ENCODE results near the gene DDX49. TPM values are rescaled to one million over a fixed set of nuclear protein-coding genes. Genes with fewer than 3 reads are reported as not detected.
A peak's percentile ranks its signal among the peaks of the same experiment; 100 is the strongest.

The DDX49 gene
- polyA plus RNA-seq, 4 donors: 32.5 to 51.4 (median 48.6) TPM

DNA sequence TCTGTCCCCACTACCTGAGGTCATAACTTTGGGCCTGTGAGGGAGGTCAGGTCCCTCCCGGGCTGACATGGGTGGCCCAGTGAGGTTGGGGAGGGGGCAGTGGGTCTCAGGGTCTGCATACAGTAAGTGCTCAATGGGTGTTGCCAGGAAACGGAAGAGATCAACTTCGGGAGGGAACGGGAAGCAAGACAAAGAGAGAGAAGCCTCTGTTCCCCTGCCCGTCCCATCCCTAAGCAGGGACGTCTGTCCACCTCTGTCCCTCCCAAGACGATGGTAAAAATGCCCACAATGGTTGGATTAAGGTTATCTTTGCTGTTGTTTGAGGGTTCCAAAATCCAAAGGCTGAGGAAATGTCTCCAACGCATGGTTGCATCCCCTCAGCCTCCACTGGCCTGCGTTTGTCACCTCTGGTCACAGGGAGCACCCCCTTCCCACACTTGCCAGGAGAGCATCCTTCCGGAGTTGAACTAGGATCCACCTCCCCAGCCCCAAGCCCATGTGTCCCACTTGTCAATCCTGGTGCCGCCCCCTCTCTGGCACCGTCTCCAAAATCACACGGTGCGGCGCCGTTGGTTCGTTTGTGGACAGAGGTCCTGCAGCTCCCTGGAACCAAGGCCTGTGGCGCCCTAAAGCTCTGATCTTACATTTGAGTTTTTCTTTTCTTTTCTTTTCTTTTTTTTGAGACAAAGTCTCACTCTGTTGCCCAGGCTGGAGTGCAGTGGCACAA, 22.3 kb downstream of the DDX49 start:
- Histone ChIP-seq H3K27ac (ENCODE audit: low read depth in 1 of 3, low read length in 2 of 3) (no peak overlapping the region), H3K4me3 (ENCODE audit: low read depth in 1 of 3, low read length in 3 of 3) (no peak overlapping the region), H3K4me1 (ENCODE audit: control insufficient read depth in 3 of 3, insufficient read depth in 2 of 3, low read depth in 1 of 3, low read length in 2 of 3) (peaks cover 0 to 23% (median 3%) of the 10 kb centered on the region in 3 donors), H3K36me3 (ENCODE audit: control insufficient read depth in 3 of 3, insufficient read depth in 2 of 3, low read depth in 1 of 3, low read length in 3 of 3) (no peaks in the 10 kb centered on the region), H3K27me3 (ENCODE audit: control insufficient read depth in 3 of 3, insufficient read depth in 3 of 3, low read length in 3 of 3) (peaks cover 0 to 20% (median 0%) of the 10 kb centered on the region in 3 donors), H3K9me3 (ENCODE audit: control insufficient read depth in 2 of 2, insufficient read depth in 1 of 2, low read depth in 1 of 2, low read length in 1 of 2) (no peaks in the 10 kb centered on the region)
- 59 to 64% (median 60%) methylated on average over 18 of the region's 18 CpGs for WGBS, 3 donors
- DNase-seq (peak in 1 of 2 donors; percentile 20), FAIRE-seq (no peak)

DNA sequence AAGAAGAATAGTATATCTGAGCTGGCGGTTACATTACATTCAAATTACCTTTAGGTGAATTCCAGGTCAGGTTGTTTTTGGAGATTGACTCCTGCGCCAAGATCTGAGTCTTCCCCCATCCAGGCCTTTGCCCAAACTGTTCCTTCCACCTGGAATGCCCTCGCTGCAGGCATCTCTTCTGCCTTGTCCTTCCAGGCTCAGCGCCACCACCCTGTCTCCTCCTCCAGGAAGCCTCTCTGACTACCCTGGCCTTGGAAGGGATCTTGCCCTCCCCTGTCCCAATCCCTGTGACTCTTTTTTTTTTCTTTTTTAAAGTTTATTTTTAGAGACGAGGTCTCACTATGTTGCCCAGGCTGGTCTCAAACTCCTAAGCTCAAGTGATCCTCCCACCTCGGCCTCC, 23.2 kb downstream of the DDX49 start:
- Histone ChIP-seq H3K4me1 (ENCODE audit: control insufficient read depth in 3 of 3, insufficient read depth in 2 of 3, low read depth in 1 of 3, low read length in 2 of 3) (peaks cover 0 to 23% (median 3%) of the 10 kb centered on the region in 3 donors), H3K9me3 (ENCODE audit: control insufficient read depth in 2 of 2, insufficient read depth in 1 of 2, low read depth in 1 of 2, low read length in 1 of 2) (no peaks in the 10 kb centered on the region), H3K27me3 (ENCODE audit: control insufficient read depth in 3 of 3, insufficient read depth in 3 of 3, low read length in 3 of 3) (peaks cover 0 to 20% (median 0%) of the 10 kb centered on the region in 3 donors), H3K27ac (ENCODE audit: low read depth in 1 of 3, low read length in 2 of 3) (no peak overlapping the region), H3K4me3 (ENCODE audit: low read depth in 1 of 3, low read length in 3 of 3) (no peak overlapping the region), H3K36me3 (ENCODE audit: control insufficient read depth in 3 of 3, insufficient read depth in 2 of 3, low read depth in 1 of 3, low read length in 3 of 3) (no peaks in the 10 kb centered on the region)
- WGBS, 3 donors: 68 to 83% (median 80%) methylated on average over 6 of the region's 6 CpGs
- FAIRE-seq: no peak
- DNase-seq: no peak

DNA sequence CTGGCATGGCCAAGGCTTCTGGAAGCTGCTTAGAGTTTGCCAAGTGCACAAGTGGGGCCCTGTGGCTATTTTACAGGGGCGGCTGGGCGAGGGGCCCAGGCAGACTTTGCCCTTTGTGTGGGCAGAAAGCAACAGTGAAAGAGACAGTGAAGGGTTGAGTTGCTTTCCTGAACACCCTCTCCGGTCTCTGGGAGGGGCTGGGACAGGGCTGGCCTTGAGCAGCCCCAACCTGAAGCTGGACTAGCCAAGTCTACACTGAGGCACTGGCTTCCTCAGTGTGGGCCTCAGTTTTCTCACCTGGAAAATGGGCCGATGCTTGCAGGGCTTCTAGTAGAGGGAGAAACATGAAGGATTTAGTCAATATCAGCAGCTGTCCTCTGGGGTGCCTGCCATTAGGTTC, 23.9 kb downstream of the DDX49 start:
- H3K27ac ChIP-seq (ENCODE audit: low read depth in 1 of 3, low read length in 2 of 3): no peak overlapping the region
- DNase-seq (peak in 1 of 2 donors; percentile 27), FAIRE-seq (no peak)
- no peaks in the 10 kb centered on the region for H3K36me3 ChIP-seq (ENCODE audit: control insufficient read depth in 3 of 3, insufficient read depth in 2 of 3, low read depth in 1 of 3, low read length in 3 of 3)
- peaks cover 0 to 23% (median 3%) of the 10 kb centered on the region in 3 donors for H3K4me1 ChIP-seq (ENCODE audit: control insufficient read depth in 3 of 3, insufficient read depth in 2 of 3, low read depth in 1 of 3, low read length in 2 of 3)
- WGBS, 3 donors: 35 to 66% (median 55%) methylated on average over 4 of the region's 4 CpGs
- no peak overlapping the region for H3K4me3 ChIP-seq (ENCODE audit: low read depth in 1 of 3, low read length in 3 of 3)
- peaks cover 0 to 20% (median 0%) of the 10 kb centered on the region in 3 donors for H3K27me3 ChIP-seq (ENCODE audit: control insufficient read depth in 3 of 3, insufficient read depth in 3 of 3, low read length in 3 of 3)
- no peaks in the 10 kb centered on the region for H3K9me3 ChIP-seq (ENCODE audit: control insufficient read depth in 2 of 2, insufficient read depth in 1 of 2, low read depth in 1 of 2, low read length in 1 of 2)

DNA sequence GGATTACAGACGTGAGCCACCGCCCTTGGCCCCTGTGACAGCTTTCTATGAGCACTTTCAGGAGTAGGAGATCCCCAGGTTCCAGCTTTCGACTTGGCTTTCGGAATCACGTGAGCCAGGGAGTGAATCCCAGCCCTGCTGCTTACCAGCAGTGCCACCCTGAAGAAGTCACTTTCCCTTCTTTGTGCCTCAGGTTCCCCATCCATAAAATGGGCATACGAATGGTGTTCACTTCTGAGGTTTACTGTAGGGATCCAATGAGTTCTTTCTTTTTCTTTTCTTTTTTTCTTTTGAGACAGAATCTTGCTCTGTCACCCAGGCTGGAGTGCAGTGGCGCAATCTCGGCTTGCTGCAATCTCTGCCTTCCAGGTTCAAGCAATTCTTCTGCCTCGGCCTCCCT, 25.8 kb downstream of the DDX49 start:
- H3K36me3 ChIP-seq (ENCODE audit: control insufficient read depth in 3 of 3, insufficient read depth in 2 of 3, low read depth in 1 of 3, low read length in 3 of 3): no peaks in the 10 kb centered on the region
- FAIRE-seq (no peak), DNase-seq (no peak)
- 85 to 90% (median 88%) methylated on average over 9 of the region's 9 CpGs for WGBS, 3 donors
- H3K27ac ChIP-seq (ENCODE audit: low read depth in 1 of 3, low read length in 2 of 3): no peak overlapping the region
- H3K27me3 ChIP-seq (ENCODE audit: control insufficient read depth in 3 of 3, insufficient read depth in 3 of 3, low read length in 3 of 3): peaks cover 0 to 10% (median 0%) of the 10 kb centered on the region in 3 donors
- no peaks in the 10 kb centered on the region for H3K9me3 ChIP-seq (ENCODE audit: control insufficient read depth in 2 of 2, insufficient read depth in 1 of 2, low read depth in 1 of 2, low read length in 1 of 2)
- H3K4me3 ChIP-seq (ENCODE audit: low read depth in 1 of 3, low read length in 3 of 3): no peak overlapping the region
- H3K4me1 ChIP-seq (ENCODE audit: control insufficient read depth in 3 of 3, insufficient read depth in 2 of 3, low read depth in 1 of 3, low read length in 2 of 3): peaks cover 0 to 17% (median 3%) of the 10 kb centered on the region in 3 donors

DNA sequence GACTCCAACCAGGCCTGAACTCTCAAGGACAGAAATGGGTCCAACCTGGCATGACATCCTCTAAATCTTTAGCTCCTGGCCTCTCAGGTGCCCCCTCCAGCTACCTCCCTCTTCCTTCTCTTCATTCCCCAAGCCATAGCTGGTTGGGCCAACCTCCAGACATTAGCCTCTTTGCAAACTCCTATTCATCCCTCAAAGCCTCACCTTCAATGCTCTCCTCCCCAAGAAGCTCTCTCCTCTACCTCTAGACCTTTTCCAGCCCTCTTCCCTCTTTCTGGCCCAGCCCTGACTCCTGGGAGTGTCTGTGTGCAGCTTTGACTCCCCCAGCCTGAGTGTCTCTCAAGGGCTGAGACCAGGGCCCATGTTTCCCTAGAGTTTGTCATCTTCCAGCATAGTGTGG, 26.8 kb downstream of the DDX49 start:
- no peaks in the 10 kb centered on the region for H3K9me3 ChIP-seq (ENCODE audit: control insufficient read depth in 2 of 2, insufficient read depth in 1 of 2, low read depth in 1 of 2, low read length in 1 of 2)
- no peaks in the 10 kb centered on the region for H3K36me3 ChIP-seq (ENCODE audit: control insufficient read depth in 3 of 3, insufficient read depth in 2 of 3, low read depth in 1 of 3, low read length in 3 of 3)
- H3K27me3 ChIP-seq (ENCODE audit: control insufficient read depth in 3 of 3, insufficient read depth in 3 of 3, low read length in 3 of 3): peaks cover 0 to 4% (median 0%) of the 10 kb centered on the region in 3 donors
- peaks cover 0 to 11% (median 0%) of the 10 kb centered on the region in 3 donors for H3K4me1 ChIP-seq (ENCODE audit: control insufficient read depth in 3 of 3, insufficient read depth in 2 of 3, low read depth in 1 of 3, low read length in 2 of 3)
- DNase-seq (no peak), FAIRE-seq (no peak)
- no peak overlapping the region for H3K27ac ChIP-seq (ENCODE audit: low read depth in 1 of 3, low read length in 2 of 3)
- H3K4me3 ChIP-seq (ENCODE audit: low read depth in 1 of 3, low read length in 3 of 3): no peak overlapping the region

DNA sequence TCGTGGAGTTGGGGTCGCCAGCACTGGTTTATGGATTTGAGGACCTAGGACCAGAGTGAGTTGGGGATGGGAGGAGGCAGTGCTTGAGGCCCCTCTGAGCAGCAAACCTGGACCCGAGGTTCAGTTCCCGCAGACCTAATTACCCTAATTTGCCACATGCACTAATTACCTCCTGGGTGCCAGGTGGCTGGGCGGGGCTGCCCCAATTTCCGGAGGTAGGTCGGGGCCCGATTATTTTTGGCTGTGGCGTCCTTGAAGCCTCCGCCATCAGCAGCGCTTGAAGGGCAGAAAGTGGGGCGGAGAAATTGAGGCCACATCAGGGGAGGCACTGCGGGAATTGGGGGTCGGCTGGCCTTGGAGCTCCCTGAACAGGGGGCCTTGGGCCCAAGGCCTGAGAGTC, 27.4 kb downstream of the DDX49 start:
- Histone ChIP-seq H3K27me3 (ENCODE audit: control insufficient read depth in 3 of 3, insufficient read depth in 3 of 3, low read length in 3 of 3) (no peaks in the 10 kb centered on the region), H3K4me1 (ENCODE audit: control insufficient read depth in 3 of 3, insufficient read depth in 2 of 3, low read depth in 1 of 3, low read length in 2 of 3) (peaks cover 0 to 6% (median 0%) of the 10 kb centered on the region in 3 donors), H3K27ac (ENCODE audit: low read depth in 1 of 3, low read length in 2 of 3) (no peak overlapping the region), H3K4me3 (ENCODE audit: low read depth in 1 of 3, low read length in 3 of 3) (no peak overlapping the region), H3K9me3 (ENCODE audit: control insufficient read depth in 2 of 2, insufficient read depth in 1 of 2, low read depth in 1 of 2, low read length in 1 of 2) (no peaks in the 10 kb centered on the region), H3K36me3 (ENCODE audit: control insufficient read depth in 3 of 3, insufficient read depth in 2 of 3, low read depth in 1 of 3, low read length in 3 of 3) (no peaks in the 10 kb centered on the region)
- 37 to 70% (median 42%) methylated on average over 14 of the region's 14 CpGs for WGBS, 3 donors
- FAIRE-seq (no peak), DNase-seq (no peak)

DNA sequence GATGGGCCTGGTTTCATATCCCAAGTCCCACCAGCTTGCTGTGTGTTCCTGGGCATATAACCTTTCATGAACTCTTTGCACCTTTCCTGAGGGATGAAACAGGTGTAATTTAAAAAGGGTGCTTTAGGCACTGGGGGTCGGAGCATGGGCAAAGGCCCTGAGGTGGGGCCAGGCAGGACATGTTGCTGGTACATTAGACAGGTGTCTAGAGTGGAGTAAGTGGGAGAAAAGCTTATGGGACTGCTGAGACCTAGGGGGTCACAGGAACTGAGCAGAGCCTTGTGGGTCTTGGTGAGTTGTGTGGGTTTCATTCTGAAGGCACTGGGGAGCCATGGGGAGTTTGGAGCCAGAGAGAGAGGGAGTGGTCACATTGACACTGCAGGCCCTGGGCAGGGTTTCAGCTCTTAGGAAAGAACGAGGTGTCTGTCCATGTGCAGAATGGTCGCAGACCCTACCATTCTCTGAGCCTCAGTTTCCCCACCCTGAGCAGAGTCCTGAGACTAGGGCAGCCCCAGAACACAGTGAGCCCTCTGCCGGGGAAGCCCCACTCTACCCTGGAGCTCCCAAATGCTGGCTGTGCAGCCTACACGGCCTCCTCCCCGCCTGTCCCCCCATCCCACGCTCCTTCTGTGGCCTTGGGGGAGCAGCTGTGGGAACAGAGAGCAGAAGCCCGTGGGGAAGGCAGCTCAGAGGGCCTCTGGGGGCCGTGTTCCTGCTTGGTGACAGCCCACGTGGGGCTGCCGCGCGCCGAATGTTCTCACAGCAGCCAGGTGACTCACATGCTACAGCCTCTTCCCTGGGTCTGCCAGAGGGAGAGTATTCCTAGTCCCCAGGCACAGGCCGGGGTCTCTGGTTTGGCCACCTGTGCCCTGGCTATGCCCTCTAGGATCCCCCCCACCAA, 28.8 kb downstream of the DDX49 start:
- Histone ChIP-seq H3K4me3 (ENCODE audit: low read depth in 1 of 3, low read length in 3 of 3) (no peak overlapping the region), H3K36me3 (ENCODE audit: control insufficient read depth in 3 of 3, insufficient read depth in 2 of 3, low read depth in 1 of 3, low read length in 3 of 3) (no peaks in the 10 kb centered on the region), H3K27me3 (ENCODE audit: control insufficient read depth in 3 of 3, insufficient read depth in 3 of 3, low read length in 3 of 3) (no peaks in the 10 kb centered on the region), H3K27ac (ENCODE audit: low read depth in 1 of 3, low read length in 2 of 3) (no peak overlapping the region), H3K4me1 (ENCODE audit: control insufficient read depth in 3 of 3, insufficient read depth in 2 of 3, low read depth in 1 of 3, low read length in 2 of 3) (peaks cover 0 to 3% (median 0%) of the 10 kb centered on the region in 3 donors), H3K9me3 (ENCODE audit: control insufficient read depth in 2 of 2, insufficient read depth in 1 of 2, low read depth in 1 of 2, low read length in 1 of 2) (no peaks in the 10 kb centered on the region)
- WGBS, 3 donors: 64 to 79% (median 71%) methylated on average over 13 to 15 of the region's 15 CpGs
- no peak for FAIRE-seq
- DNase-seq: no peak

DNA sequence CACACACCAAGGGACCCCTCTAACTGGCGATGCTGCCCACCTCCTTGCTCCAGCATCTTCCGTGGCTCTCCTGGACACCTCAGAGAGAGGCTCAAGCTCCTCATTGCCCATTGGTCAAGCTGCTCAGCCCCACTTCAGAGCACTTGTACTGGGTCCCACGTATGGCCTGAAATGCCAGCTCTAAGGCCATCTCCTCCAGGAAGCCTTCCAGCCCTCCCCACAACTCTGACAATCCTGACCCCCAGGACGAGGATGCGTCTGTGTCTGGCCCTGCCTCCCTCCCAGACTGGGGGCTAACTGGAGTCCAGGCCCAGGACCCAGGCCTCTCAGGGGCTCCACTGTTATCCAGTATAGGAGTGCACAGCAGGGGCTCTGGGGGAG, 29.5 kb downstream of the DDX49 start:
- H3K4me3 ChIP-seq (ENCODE audit: low read depth in 1 of 3, low read length in 3 of 3): no peak overlapping the region
- no peaks in the 10 kb centered on the region for H3K4me1 ChIP-seq (ENCODE audit: control insufficient read depth in 3 of 3, insufficient read depth in 2 of 3, low read depth in 1 of 3, low read length in 2 of 3)
- DNase-seq: no peak
- 75 to 83% (median 77%) methylated on average over 5 of the region's 5 CpGs for WGBS, 3 donors
- no peaks in the 10 kb centered on the region for H3K9me3 ChIP-seq (ENCODE audit: control insufficient read depth in 2 of 2, insufficient read depth in 1 of 2, low read depth in 1 of 2, low read length in 1 of 2)
- no peak overlapping the region for H3K27ac ChIP-seq (ENCODE audit: low read depth in 1 of 3, low read length in 2 of 3)
- H3K36me3 ChIP-seq (ENCODE audit: control insufficient read depth in 3 of 3, insufficient read depth in 2 of 3, low read depth in 1 of 3, low read length in 3 of 3): no peaks in the 10 kb centered on the region
- FAIRE-seq: no peak
- no peaks in the 10 kb centered on the region for H3K27me3 ChIP-seq (ENCODE audit: control insufficient read depth in 3 of 3, insufficient read depth in 3 of 3, low read length in 3 of 3)
